Smooth muscle cell of the brain vasculature (primary cell): ENCODE data around the gene CLSTN1.

Experiments
- DNase-seq: peaks from one replicate; pipeline ENCODE4 v3.0.0-alpha.2; 2012; ENCODE audit warnings: low read depth, low spot score

CLSTN1 gene

DNA sequence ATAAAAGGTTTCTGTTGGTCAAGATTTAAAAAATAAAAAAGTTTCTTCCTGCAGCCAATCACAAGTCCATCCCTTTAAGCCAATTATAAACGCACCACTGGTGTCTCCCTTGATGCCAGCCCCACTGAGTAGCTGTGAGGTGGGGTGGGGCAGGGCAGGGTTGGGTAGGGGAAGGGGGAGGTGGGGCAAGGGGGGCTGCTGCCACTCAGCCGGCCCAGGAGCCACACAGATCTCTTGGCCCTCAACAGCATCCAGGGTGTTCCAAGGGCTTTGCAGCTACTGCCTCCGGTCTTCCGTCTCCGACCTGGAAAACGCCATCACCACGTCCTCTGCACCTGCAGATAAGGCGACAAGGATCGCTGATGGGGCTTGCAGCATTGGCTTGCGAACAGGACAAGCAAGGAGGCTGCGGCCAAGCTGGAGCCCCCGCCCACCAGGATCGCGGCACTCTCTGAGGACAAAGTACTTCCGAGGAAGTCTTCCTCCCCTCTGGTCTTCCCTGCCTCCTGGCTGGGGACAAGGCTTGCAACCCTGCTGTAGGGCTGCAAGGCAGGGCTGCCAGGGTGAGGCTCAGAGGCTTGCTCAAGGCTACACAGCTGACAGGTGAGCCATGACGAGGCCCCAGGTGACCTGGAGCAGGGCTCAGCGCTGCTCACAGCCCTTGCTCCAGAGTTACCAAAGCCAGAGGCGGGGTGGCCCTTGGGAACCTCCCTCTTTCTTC lies 26.8 kb upstream of the CLSTN1 start:
- DNase-seq = no peak

DNA sequence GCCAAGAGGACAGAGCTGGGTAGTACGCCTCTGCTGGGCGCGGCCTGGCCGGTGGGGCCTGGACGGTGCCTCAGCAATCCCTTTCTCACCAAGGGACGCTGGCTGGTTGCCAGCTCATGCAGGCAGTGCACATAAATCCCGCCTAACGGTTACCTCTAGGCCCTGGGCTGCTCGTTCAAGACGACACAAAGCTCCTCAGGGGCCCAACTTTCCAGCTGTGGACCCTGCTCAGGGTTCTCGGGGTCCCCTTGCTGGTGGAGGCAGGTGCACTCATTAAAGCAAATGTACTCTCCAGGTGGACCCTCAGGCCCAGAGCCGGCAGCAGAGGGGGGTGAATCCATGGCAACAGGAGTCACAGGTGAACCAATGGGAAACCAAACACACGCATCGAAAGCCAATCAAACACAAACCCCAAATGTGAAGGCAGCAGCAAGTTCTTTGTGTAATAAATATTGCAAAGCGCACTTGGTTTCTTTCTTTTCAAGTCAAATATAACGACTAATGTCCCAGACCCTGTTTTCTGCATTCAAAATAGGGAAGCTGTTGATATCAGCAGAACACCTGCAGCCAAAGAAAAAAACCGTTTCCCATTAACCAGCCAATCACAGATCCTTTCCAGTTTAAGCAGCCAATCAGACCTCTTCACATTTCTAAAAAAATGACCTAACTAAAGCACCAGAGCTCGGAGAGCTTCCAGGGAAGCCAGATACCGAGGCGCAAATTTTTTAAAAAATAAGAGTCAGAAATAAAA lies 26.1 kb upstream of the CLSTN1 start:
- no peak for DNase-seq

DNA sequence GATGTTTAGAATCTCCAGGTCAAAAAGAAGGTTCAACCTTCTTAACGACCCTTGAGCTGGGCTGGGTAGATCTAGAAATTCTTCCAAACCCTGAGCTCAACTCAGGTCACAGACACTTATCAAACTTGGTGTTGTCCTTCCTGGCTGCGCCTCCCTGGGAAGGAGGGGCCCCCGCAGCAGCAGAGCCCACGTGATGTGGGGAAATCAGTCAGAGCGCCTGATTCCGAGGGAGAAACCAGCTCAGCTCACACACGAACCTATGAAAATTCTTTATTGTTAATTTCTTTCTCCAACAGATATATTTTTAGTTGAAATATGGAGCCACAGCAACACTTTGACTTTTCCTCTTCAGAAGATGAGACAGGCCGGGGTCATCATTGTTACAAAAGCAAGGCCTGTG lies 24.3 kb upstream of the CLSTN1 start:
- no peak for DNase-seq

DNA sequence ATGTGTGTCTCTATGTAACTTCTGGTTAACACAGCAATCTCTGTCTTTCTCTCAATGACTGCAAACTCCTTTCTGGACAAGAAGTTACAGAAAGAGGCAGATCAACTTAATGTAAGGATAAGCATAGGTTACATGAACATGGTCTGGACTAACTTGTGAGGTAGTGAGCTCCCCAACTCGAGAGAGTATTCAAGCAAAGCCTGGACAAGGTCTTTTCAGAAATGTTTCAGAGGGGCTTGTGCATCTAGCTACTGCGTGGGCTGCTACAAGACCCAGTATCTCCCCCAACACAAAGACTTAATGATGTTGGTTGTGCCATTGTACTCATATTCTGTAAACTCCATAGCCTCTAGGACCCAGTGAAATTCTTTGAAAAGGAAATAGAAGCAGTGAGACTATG lies 23.5 kb upstream of the CLSTN1 start:
- no peak for DNase-seq

DNA sequence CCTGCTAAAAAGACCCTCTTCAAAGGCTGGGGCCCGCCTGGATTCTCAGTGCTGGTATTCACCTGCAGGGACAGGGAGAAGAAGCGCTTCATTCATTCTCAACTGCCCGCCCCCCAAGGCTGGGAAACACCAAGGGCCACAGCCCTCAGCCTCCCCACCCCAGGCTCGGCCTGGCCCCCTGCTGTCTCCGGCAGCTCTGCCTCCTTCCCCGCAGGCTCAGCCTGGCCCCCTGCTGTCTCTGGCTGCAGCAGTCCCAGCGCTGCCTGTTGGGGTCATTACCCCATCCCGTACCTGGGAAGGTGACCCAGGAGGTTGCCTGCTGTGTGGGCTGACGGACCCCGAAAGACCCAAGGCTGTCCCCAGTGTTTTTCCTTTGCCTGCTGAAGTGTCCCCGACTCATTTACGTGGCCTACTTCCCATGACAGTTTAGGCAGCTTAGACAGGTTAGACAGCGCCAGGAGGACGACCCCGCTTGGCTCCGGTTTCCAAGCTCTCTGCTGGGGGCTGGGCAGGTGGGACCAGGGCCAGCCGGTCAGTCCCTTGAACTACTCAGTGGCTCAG lies 22.9 kb upstream of the CLSTN1 start:
- no peak for DNase-seq

- DNase-seq = no peak
These were observed 22.1 kb upstream of the CLSTN1 start for GRCh38 chr1:9845914-9846313.

GRCh38 chr1:9844756-9845155 lies 21.0 kb upstream of the CLSTN1 start:
- DNase-seq = no peak

GRCh38 chr1:9844106-9844505 lies 20.3 kb upstream of the CLSTN1 start:
- DNase-seq = no peak

DNA sequence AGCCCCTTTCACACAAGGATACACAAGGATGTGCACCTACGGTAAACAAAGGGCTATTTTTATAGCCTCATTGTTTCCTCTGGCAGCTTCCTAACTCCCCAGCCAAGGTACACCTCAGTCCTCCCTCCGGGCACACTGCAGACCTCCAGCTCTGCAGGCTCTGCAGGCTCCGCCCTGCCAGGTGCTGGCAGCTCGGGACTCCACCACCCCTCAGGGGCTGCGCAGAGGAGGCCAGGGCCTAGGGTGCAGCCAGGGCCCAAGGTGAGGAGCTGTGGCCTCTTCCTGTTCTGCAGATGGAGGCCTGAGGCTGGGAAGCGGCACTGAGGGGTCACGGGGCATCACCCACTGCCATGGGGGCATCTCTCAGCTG lies 19.8 kb upstream of the CLSTN1 start:
- no peak for DNase-seq

GRCh38 chr1:9842781-9843575 lies 19.2 kb upstream of the CLSTN1 start:
- no peak for DNase-seq

DNA sequence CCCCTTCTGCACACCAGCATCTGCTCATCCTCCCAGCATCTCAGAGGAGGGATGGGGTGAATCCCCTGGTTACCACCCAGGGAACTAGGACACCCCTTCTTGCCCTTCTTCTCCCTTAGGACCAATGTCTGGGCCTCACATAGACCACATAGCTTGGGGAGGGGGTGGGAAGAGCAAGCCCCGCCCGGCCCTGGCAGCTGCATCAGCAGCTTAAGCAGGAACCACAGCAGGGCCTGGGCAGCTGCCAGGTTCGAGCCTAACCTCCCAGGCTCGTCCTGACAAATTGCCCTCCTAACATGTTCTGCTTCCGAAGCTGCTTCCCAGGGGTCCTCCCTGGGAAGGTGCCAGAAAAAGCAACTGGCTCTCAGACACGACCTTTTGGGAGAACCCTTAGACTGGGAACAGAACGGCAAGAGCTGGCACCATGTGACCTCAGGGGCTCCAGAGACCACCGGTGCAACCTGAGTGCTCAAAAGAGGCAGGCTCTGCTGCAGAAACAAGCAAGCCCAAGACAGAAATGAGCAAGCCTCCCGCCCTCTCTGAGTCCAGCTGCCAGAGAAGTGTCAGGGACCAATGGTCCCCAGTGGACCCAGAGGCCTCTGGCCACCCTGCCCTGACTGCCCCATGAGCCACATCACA lies 18.4 kb upstream of the CLSTN1 start:
- DNase-seq = peak; percentile 78

DNA sequence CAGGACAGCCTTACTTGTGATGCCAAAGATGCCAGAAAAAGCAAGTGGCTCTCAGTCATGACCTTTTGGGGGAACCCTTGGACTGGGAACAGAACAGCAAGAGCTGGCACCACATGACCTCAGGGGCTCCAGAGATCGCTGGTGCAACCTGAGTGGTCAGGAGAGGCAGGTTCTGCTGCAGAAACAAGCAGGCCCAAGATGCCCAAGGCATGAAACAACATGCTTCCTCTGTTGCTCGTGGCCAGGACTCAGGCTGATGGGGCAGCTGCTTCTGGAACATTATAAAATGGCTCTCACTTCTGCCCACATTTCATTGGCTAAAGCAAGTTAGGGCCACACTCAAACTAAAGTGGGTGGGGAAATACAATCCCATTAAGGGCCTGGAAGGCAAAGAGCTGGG lies 17.7 kb upstream of the CLSTN1 start:
- no peak for DNase-seq

- DNase-seq = no peak
These were observed 16.4 kb upstream of the CLSTN1 start for GRCh38 chr1:9840176-9840575.

- no peak for DNase-seq
These were observed 15.2 kb upstream of the CLSTN1 start for GRCh38 chr1:9838946-9839345.

GRCh38 chr1:9836632-9836960 lies 12.8 kb upstream of the CLSTN1 start:
- no peak for DNase-seq

- DNase-seq = no peak
These were observed 12.2 kb upstream of the CLSTN1 start for GRCh38 chr1:9835758-9836631.

GRCh38 chr1:9835404-9835757 lies 11.6 kb upstream of the CLSTN1 start:
- no peak for DNase-seq

DNA sequence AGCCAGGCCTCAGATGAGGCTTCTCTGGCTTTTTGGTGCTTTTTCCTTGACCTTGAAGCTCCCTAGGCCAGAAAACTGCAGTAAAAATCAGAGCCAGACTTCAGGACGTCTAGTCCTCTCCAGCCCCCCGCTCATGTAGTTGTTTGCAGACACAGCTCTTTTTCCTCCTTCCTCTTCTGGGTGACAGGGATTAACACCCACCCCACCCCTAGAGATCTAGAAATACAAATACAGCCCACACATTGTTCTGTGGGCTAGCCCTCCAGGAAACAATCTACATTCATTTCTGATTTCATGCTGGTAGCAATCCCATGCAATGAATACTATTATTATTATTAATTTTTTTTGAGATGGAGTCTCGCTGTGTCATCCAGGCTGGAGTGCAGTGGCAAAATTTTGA lies 9.9 kb upstream of the CLSTN1 start:
- no peak for DNase-seq

DNA sequence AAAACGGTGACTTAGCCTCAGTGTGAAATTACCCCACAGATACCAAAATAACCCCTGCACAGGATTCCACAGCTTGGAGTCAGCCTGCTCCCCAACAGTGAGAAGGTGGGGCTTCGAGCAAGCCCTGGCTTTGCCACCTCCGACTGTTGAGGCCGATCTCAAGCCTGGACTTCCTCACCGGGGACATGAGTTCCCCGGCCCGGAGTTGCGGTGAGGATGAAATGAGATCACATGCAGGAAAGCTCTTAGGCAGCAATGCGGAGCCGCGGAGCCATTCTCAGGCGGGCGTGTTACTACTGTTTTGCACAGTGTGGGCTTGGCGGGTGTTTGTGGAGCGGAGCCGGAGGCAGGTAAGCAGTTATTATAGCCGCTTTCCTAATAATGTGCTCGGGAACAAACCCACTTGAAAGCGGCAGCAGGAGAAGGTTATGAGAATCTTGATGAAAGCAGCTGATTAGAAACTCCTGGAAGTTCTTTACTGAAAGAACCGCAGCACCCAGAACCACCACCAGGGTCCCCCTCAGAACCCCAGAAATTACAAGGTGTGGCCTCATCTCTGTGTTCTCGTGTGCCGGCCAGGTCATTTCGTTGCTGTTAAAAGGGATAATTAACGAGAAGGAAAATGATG lies 3.9 kb upstream of the CLSTN1 start:
- no peak for DNase-seq

GRCh38 chr1:9826616-9827015 lies 2.9 kb upstream of the CLSTN1 start:
- no peak for DNase-seq

GRCh38 chr1:9826087-9826486 lies 2.3 kb upstream of the CLSTN1 start:
- DNase-seq = no peak
